ENCODE data around the gene DNAH14.

- TF ChIP-seq YY1 (IDR thresholded peaks at IDR 0.05; ENCODE audit: insufficient read depth, insufficient read length) = no peak
- no peak for TF ChIP-seq SUZ12 (IDR thresholded peaks at IDR 0.05; ENCODE audit: extremely low read depth, insufficient read depth, insufficient read length)
Observed at GRCh38 chr1:224911217-224911616, 18.3 kb upstream of the DNAH14 start.

Data from NT2/D1 (cell line).